HepG2 (cell line): ENCODE data around the gene MBLAC1. TPM values are rescaled to one million over a fixed set of nuclear protein-coding genes. Genes with fewer than 3 reads are reported as not detected.
A peak's percentile ranks its signal among the peaks of the same experiment; 100 is the strongest.

Experiments used
- FOXP1 ChIP-seq, 2 experiments: fragments of 450-650 bp in 1 of 2; IDR thresholded peaks; 2 replicates each; pipeline ENCODE4 v1.6.1; 2017 to 2018; ENCODE audit warnings: antibody characterized with exemption in 1 of 2
- NFKBIZ ChIP-seq: IDR thresholded peaks from 2 replicates; pipeline ENCODE4 v1.6.1; 2018; ENCODE audit warnings: missing genetic modification reagents, missing compliant biosample characterization
- TAF1 ChIP-seq: sonication (generic); formaldehyde crosslinking; IDR thresholded peaks from 2 replicates; pipeline ENCODE4 v1.4.0; 2020; ENCODE audit warnings: missing genetic modification reagents
- ZBTB40 ChIP-seq, 2 experiments: fragments of 450-650 bp in 1 of 2; sonication (generic) in 1 of 2; formaldehyde crosslinking in 1 of 2; IDR thresholded peaks; 2 replicates each; pipeline versions ENCODE4 v1.6.1 to v1.8.0; 2016 to 2022; ENCODE audit warnings: antibody characterized with exemption in 1 of 2, mild to moderate bottlenecking in 1 of 2, missing genetic modification reagents in 1 of 2
- ZGPAT ChIP-seq: IDR thresholded peaks from 2 replicates; pipeline ENCODE4 v1.6.1; 2016; ENCODE audit warnings: mild to moderate bottlenecking
- ZNF558 ChIP-seq: sonication (generic); formaldehyde crosslinking; IDR thresholded peaks from 2 replicates; pipeline ENCODE4 v1.9.0; 2022; ENCODE audit warnings: mild to moderate bottlenecking, missing genetic modification reagents, borderline replicate concordance
- polyA plus RNA-seq, 8 experiments: library from polyadenylated mRNA; depleted of rRNA in 3 of 8; stranded (reverse) in 7 of 8; unstranded in 1 of 8; fragments of >200 nt; fragmentation: Illumina TruSeq in 4 of 8; extraction: Trizol in 4 of 8; gene quantifications; 2 replicates each; pipeline versions ENCODE4 v1.2.1 to v1.2.3, GENCODE V29; 2011 to 2016; ENCODE audit warnings: low read depth in 4 of 8, missing spikeins in 1 of 8, mixed read lengths in 1 of 8; ENCODE audit not compliant: insufficient read depth in 1 of 8
- total RNA-seq, 5 experiments: library from RNA; depleted of rRNA; stranded (reverse); fragments of >200 nt; fragmentation: Illumina TruSeq; extraction: Trizol; gene quantifications; 2 replicates each; pipeline ENCODE4 v1.2.3, GENCODE V29; 2016; ENCODE audit warnings: low read depth in 1 of 5
- TF ChIP-seq, protein P1 (sequence below): conservative IDR thresholded peaks from 2 replicates; pipeline ENCODE4 v1.6.1; 2018; ENCODE audit warnings: missing genetic modification reagents
- TF ChIP-seq, protein P2 (sequence below): sonication (generic); formaldehyde crosslinking; IDR thresholded peaks from 2 replicates; pipeline ENCODE4 v1.5.1; 2020; ENCODE audit warnings: mild to moderate bottlenecking, missing genetic modification reagents, moderate library complexity
- TF ChIP-seq, protein P3 (sequence below): sonication (generic); formaldehyde crosslinking; IDR thresholded peaks from 2 replicates; pipeline ENCODE4 v1.4.0; 2020; ENCODE audit warnings: missing genetic modification reagents

Gene MBLAC1
- total and polyA plus RNA-seq, 2 of the 13 experiments (the other 11 are each of a cell fraction or from before 2014, with no cell fraction given), result 0.79 to 2.1 TPM

- TF ChIP-seq, protein P1, sequence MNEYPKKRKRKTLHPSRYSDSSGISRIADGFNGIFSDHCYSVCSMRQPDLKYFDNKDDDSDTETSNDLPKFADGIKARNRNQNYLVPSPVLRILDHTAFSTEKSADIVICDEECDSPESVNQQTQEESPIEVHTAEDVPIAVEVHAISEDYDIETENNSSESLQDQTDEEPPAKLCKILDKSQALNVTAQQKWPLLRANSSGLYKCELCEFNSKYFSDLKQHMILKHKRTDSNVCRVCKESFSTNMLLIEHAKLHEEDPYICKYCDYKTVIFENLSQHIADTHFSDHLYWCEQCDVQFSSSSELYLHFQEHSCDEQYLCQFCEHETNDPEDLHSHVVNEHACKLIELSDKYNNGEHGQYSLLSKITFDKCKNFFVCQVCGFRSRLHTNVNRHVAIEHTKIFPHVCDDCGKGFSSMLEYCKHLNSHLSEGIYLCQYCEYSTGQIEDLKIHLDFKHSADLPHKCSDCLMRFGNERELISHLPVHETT (CRISPR knock-in tag), result no peak
- TF ChIP-seq, protein P2, sequence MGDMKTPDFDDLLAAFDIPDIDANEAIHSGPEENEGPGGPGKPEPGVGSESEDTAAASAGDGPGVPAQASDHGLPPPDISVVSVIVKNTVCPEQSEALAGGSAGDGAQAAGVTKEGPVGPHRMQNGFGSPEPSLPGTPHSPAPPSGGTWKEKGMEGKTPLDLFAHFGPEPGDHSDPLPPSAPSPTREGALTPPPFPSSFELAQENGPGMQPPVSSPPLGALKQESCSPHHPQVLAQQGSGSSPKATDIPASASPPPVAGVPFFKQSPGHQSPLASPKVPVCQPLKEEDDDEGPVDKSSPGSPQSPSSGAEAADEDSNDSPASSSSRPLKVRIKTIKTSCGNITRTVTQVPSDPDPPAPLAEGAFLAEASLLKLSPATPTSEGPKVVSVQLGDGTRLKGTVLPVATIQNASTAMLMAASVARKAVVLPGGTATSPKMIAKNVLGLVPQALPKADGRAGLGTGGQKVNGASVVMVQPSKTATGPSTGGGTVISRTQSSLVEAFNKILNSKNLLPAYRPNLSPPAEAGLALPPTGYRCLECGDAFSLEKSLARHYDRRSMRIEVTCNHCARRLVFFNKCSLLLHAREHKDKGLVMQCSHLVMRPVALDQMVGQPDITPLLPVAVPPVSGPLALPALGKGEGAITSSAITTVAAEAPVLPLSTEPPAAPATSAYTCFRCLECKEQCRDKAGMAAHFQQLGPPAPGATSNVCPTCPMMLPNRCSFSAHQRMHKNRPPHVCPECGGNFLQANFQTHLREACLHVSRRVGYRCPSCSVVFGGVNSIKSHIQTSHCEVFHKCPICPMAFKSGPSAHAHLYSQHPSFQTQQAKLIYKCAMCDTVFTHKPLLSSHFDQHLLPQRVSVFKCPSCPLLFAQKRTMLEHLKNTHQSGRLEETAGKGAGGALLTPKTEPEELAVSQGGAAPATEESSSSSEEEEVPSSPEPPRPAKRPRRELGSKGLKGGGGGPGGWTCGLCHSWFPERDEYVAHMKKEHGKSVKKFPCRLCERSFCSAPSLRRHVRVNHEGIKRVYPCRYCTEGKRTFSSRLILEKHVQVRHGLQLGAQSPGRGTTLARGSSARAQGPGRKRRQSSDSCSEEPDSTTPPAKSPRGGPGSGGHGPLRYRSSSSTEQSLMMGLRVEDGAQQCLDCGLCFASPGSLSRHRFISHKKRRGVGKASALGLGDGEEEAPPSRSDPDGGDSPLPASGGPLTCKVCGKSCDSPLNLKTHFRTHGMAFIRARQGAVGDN (CRISPR knock-in tag), result peak; percentile 84
- TF ChIP-seq, protein P3, sequence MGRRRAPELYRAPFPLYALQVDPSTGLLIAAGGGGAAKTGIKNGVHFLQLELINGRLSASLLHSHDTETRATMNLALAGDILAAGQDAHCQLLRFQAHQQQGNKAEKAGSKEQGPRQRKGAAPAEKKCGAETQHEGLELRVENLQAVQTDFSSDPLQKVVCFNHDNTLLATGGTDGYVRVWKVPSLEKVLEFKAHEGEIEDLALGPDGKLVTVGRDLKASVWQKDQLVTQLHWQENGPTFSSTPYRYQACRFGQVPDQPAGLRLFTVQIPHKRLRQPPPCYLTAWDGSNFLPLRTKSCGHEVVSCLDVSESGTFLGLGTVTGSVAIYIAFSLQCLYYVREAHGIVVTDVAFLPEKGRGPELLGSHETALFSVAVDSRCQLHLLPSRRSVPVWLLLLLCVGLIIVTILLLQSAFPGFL (CRISPR knock-in tag), result no peak
- TF ChIP-seq ZGPAT (peak; percentile 32; the same call in 1 of the 2 replicates), TAF1 (no peak; the same call in 1 of the 2 replicates), FOXP1 (IDR thresholded peaks at IDR 0.05) (no peak), FOXP1 (CRISPR knock-in tag; IDR thresholded peaks at IDR 0.05) (no peak), NFKBIZ (no peak), ZNF558 (CRISPR knock-in tag) (no peak), ZBTB40 (IDR thresholded peaks at IDR 0.05) (no peak), ZBTB40 (CRISPR knock-in tag; IDR thresholded peaks at IDR 0.05) (no peak)
Measured at GRCh38 chr7:100177045-100178001, 50.6 kb downstream of the MBLAC1 start, which contains the start of the genes GPC2 and STAG3 (continued).
